Calu3 (cell line): ENCODE data around the gene STOX2. TPM values are rescaled to one million over a fixed set of nuclear protein-coding genes. Genes with fewer than 3 reads are reported as not detected.

Experiments
- BruUV-seq: library from RNA; stranded (reverse); fragments of 400-500 nt; replicated peaks from 2 replicates; lab custom pipeline; 2021; lab: Mats Ljungman, UMichigan
- CTCF ChIA-PET: fragments of 300-600 bp; sonication (Branson Sonifier 250); formaldehyde crosslinking; loops from one replicate; lab custom pipeline; 2022; ENCODE audit warnings: antibody characterized with exemption; lab: Charles Lee
- DNase-seq: peaks from one replicate; pipeline ENCODE4 v3.0.0; 2022
- H3K27ac Mint-ChIP-seq: one replicate; pipeline ENCODE4 v1.8.0; 2022; ENCODE audit warnings: mixed read lengths; ENCODE audit not compliant: unreplicated experiment
- H3K27me3 Mint-ChIP-seq: one replicate; pipeline ENCODE4 v1.8.0; 2022; ENCODE audit warnings: mixed read lengths; ENCODE audit not compliant: unreplicated experiment
- H3K36me3 Mint-ChIP-seq: one replicate; pipeline ENCODE4 v1.8.0; 2022; ENCODE audit warnings: mild to moderate bottlenecking, moderate library complexity, mixed read lengths; ENCODE audit not compliant: insufficient read depth, unreplicated experiment
- H3K4me1 Mint-ChIP-seq: one replicate; pipeline ENCODE4 v1.8.0; 2022; ENCODE audit warnings: mild to moderate bottlenecking, low read depth, mixed read lengths; ENCODE audit not compliant: unreplicated experiment
- H3K4me3 Mint-ChIP-seq: one replicate; pipeline ENCODE4 v1.8.0; 2022; ENCODE audit warnings: mild to moderate bottlenecking, low read depth, moderate library complexity, mixed read lengths; ENCODE audit not compliant: unreplicated experiment
- H3K9me3 Mint-ChIP-seq: one replicate; pipeline ENCODE4 v1.8.0; 2022; ENCODE audit warnings: low read depth, mixed read lengths; ENCODE audit not compliant: unreplicated experiment
- intact Hi-C: fragments of 100-400 bp; cut with micrococcal nuclease; formaldehyde crosslinking; loops from one replicate; pipeline ENCODE4 v1.10.0; 2022; ENCODE audit not compliant: unreplicated experiment
- total RNA-seq: library from RNA; stranded (reverse); gene quantifications from 2 replicates; pipeline ENCODE4 v1.2.3, GENCODE V29; 2022
- TF ChIP-seq, protein P1 (sequence below): fragments of 200-600 bp; IDR thresholded peaks from one replicate; pipeline ENCODE4 v1.8.0; 2022; ENCODE audit warnings: antibody characterized with exemption; ENCODE audit not compliant: unreplicated experiment

Gene STOX2
- total RNA-seq, 1 experiment from 2014 or later: 10.0 TPM

DNA sequence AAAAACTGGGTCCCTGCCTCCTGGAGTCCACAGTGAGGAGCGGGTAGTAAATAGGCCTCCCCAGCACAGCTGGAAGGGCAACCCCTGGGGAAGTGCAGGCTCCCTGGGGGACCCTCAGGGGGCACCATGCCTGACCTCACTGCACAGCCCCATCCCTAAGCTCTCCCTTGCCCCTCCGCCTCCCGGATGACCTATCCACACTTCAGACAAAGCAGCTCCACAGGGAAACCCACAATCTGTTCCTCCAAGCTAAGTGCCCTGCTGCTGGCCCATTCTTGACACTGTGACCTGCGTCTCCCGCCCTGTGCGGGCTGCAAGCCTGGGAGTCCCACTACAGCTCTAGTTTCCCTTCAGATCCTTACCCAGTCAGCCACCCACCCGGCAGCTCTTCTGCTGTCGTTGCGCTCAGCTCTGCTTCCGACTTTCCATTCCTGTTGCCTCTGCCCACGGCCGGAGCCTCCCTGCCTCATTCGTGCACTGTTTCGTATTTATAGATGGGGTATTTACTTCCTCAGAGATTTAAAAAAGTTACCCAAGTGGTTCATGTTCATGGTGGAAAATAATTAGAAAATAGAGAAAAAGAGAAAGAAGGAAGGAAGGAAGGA lies 47.0 kb upstream of the STOX2 start:
- Mint-ChIP-seq H3K27ac (no peak overlapping the region), H3K9me3 (no peaks in the 10 kb centered on the region), H3K4me3 (no peak overlapping the region), H3K4me1 (no peaks in the 10 kb centered on the region), H3K36me3 (no peaks in the 10 kb centered on the region), H3K27me3 (no peaks in the 10 kb centered on the region)
- intact Hi-C loops: no loop called here
- CTCF ChIA-PET: no interaction called here
- no TSS peak for BruUV-seq
- no peak for DNase-seq
- TF ChIP-seq, protein P1, sequence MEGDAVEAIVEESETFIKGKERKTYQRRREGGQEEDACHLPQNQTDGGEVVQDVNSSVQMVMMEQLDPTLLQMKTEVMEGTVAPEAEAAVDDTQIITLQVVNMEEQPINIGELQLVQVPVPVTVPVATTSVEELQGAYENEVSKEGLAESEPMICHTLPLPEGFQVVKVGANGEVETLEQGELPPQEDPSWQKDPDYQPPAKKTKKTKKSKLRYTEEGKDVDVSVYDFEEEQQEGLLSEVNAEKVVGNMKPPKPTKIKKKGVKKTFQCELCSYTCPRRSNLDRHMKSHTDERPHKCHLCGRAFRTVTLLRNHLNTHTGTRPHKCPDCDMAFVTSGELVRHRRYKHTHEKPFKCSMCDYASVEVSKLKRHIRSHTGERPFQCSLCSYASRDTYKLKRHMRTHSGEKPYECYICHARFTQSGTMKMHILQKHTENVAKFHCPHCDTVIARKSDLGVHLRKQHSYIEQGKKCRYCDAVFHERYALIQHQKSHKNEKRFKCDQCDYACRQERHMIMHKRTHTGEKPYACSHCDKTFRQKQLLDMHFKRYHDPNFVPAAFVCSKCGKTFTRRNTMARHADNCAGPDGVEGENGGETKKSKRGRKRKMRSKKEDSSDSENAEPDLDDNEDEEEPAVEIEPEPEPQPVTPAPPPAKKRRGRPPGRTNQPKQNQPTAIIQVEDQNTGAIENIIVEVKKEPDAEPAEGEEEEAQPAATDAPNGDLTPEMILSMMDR: no peak

GRCh38 chr4:183860119-183860518 lies 45.0 kb upstream of the STOX2 start:
- no peaks in the 10 kb centered on the region for H3K9me3 Mint-ChIP-seq
- CTCF ChIA-PET: interaction anchor here (0.6 to 0.7 kb wide), 3 partner anchors 39 to 860 kb away, joined by 3 to 4 read pairs (median 4); no protein-coding TSS in a partner anchor
- no peaks in the 10 kb centered on the region for H3K36me3 Mint-ChIP-seq
- H3K4me1 Mint-ChIP-seq: no peaks in the 10 kb centered on the region
- intact Hi-C loops: no loop called here
- H3K27me3 Mint-ChIP-seq: no peaks in the 10 kb centered on the region
- no peak overlapping the region for H3K27ac Mint-ChIP-seq
- DNase-seq: no peak
- no TSS peak for BruUV-seq
- H3K4me3 Mint-ChIP-seq: no peak overlapping the region
- TF ChIP-seq, protein P1: no peak

DNA sequence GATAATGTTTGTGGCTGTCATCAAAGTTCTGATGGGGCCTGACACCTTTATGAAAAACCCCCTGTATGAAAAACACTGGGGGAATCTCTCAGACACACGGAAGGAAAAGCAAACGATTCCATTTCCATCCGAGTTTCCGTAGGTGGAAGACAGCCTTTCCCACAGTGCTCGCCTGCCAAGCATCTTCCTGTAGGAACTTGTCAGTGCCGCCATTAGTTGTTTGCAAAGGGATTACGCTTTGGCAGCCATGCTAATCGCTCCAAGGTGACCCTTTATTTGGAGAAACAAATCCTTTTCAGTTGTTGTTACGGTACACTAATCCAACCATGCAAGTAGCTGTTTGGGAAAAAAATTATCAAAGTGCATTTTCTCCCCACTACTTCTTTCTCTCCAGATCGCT lies 44.4 kb upstream of the STOX2 start:
- CTCF ChIA-PET: no interaction called here
- H3K36me3 Mint-ChIP-seq: no peaks in the 10 kb centered on the region
- H3K9me3 Mint-ChIP-seq: no peaks in the 10 kb centered on the region
- H3K4me1 Mint-ChIP-seq: no peaks in the 10 kb centered on the region
- H3K4me3 Mint-ChIP-seq: no peak overlapping the region
- TF ChIP-seq, protein P1: no peak
- DNase-seq: no peak
- H3K27ac Mint-ChIP-seq: no peak overlapping the region
- no peaks in the 10 kb centered on the region for H3K27me3 Mint-ChIP-seq
- BruUV-seq: no TSS peak
- intact Hi-C loops: no loop called here

DNA sequence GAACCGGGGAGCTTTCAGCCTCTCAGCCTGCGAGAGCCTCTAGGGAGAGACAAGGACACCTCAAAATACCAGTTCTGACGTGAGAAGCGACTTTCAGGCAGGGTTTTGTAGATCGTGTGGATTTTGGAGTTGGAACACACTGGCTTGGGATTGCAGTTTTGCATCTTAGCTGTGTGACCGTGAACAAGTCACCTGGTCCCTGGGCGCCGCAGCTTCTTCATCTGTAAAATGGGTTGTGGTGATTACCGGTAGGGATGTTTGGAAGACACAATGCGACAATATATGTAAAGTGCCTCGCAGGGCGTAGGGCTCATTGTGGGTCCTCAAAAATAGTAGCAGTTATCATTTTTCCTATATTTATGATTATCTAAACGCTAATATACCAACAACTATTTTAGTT lies 43.7 kb upstream of the STOX2 start:
- BruUV-seq: no TSS peak
- Mint-ChIP-seq H3K27ac (no peak overlapping the region), H3K4me1 (no peaks in the 10 kb centered on the region), H3K9me3 (no peaks in the 10 kb centered on the region), H3K4me3 (no peak overlapping the region), H3K27me3 (no peaks in the 10 kb centered on the region), H3K36me3 (no peaks in the 10 kb centered on the region)
- DNase-seq: no peak
- intact Hi-C loops: no loop called here
- TF ChIP-seq, protein P1: no peak
- CTCF ChIA-PET: no interaction called here
